Measurements from ENCODE around the gene RAB7A.

The RAB7A gene

DNA sequence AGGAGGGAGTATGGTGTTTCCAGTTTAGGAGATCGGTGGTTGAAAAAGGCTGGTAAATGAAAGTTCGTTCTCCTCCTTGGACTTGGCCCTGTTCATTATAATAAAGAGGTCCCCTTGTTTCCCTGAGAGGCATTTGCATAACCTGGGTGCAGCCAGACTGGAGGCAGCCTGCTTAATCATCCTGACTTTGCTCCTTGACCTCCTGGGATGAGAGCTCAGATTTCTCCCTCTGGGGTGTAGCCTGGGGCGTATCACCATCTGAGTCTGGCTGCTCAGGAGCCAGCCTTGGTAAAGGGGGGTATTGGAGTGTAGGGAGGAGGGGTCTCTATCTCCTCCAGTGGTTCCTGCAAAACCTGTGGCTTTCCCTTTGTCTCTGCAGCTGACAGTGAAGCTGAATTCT, 132.2 kb downstream of the RAB7A start:
- no peak for DNase-seq

DNA sequence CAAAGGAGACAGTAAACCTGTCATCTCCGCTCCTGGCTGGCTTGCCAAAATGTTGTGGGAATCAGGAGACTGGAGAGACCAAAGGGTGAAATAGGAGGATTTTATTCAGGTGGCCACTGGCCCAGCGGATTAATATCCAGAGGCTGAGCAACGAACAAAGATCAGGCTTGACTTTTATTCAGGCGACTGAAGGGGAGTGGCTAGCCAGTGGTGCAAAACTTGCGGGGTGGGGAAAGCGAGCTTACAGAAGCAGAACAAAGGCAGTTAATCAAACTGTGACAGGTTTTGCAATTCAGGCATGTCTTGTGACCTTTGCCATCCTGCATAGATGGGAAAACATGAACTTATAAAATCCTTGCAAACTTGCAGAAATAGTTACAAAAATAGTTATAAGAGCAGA, 133.6 kb downstream of the RAB7A start:
- DNase-seq, result no peak

DNA sequence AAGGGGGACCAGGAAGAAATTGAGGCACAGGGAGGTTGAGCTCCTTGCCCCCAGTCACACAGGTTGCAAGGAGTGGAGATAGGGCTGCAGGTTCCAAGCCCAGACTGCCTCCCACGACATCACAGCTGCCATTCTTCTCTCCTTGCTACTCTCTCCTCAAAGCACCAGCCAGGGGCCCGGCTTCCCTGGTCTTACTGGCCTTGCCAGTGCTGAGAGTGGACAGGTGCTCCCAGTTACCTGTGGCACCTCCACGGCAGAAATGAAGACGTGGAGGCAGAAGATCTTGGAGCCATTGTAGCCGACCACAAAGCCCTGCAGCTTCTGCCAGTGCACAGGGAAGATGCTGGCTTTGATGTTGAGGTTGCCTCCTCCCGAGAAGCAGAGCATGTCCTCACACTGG, 135.5 kb downstream of the RAB7A start:
- DNase-seq, result no peak

DNA sequence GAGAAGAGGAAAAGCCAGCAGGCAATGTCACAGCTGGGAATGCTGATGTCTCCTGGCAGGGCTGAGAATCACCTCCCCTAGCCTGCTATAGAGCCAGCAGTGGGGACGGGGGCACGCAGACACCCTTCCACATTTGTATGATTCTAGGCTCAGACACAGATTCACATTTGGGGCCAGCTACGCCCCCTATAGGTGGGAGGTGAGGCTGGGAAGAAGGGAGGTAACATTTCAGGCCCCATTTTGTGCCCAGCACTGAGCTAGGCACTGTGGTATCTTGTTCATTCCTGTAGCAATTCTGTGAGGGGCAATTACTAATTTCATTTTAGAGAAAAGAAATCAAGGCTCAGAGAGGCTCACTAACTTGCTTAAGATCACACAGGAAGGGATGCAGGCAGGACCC, 137.6 kb downstream of the RAB7A start:
- no peak for DNase-seq

Data from NCI-H146 (cell line).